ENCODE measurements around the gene HRH3.

HRH3 gene

GRCh38 chr20:62239278-62239879 is 19.3 kb upstream of the HRH3 start:
- Histone ChIP-seq H3K4ac (ENCODE audit: low read depth, low read length) (no peak overlapping the region), H3K27me3 (ENCODE audit: insufficient read depth, low read length, poor library complexity) (no peaks in the 10 kb centered on the region), H3K36me3 (ENCODE audit: control insufficient read depth, insufficient read depth, low read length) (peaks cover 1% of the 10 kb centered on the region), H2BK120ac (ENCODE audit: low read depth, low read length) (no peak overlapping the region), H3K18ac (ENCODE audit: low read length) (no peak overlapping the region), H2AK5ac (ENCODE audit: low read length) (no peak overlapping the region), H4K5ac (ENCODE audit: low read length) (no peak overlapping the region), H4K8ac (ENCODE audit: low read depth, low read length) (no peak overlapping the region), H2BK5ac (ENCODE audit: low read length) (no peak overlapping the region), H3K4me2 (ENCODE audit: low read length) (peak overlapping the region; percentile 41), H3K4me3 (ENCODE audit: low read length) (peak overlapping the region; percentile 41), H3K79me1 (ENCODE audit: low read length) (peaks cover 18% of the 10 kb centered on the region), H3K23ac (ENCODE audit: low read length) (no peak overlapping the region), H3K56ac (ENCODE audit: low read length) (peak overlapping the region; percentile 89), H3K79me2 (ENCODE audit: control insufficient read depth, insufficient read depth, low read length) (peaks cover 23% of the 10 kb centered on the region), H3K27ac (ENCODE audit: low read depth, low read length) (no peak overlapping the region), H2BK15ac (replicated peaks; ENCODE audit: low read depth) (no peak overlapping the region), H3K4me1 (ENCODE audit: control insufficient read depth, low read depth, low read length) (no peaks in the 10 kb centered on the region), H3K9ac (ENCODE audit: low read length) (peak overlapping the region; percentile 86)
- WGBS (ENCODE audit: extremely low coverage, insufficient coverage, low lambda C conversion rate) = no CpG with 5 or more reads among the region's 23 CpGs
- no peak for DNase-seq

GRCh38 chr20:62238569-62239277 is 18.6 kb upstream of the HRH3 start:
- no peak overlapping the region for H3K4ac ChIP-seq (ENCODE audit: low read depth, low read length)
- H2BK5ac ChIP-seq (ENCODE audit: low read length) = no peak overlapping the region
- no peaks in the 10 kb centered on the region for H3K4me1 ChIP-seq (ENCODE audit: control insufficient read depth, low read depth, low read length)
- H3K27me3 ChIP-seq (ENCODE audit: insufficient read depth, low read length, poor library complexity) = no peaks in the 10 kb centered on the region
- peak overlapping the region; percentile 39 for H3K18ac ChIP-seq (ENCODE audit: low read length)
- peak overlapping the region; percentile 86 for H3K9ac ChIP-seq (ENCODE audit: low read length)
- peaks cover 16% of the 10 kb centered on the region for H3K79me1 ChIP-seq (ENCODE audit: low read length)
- no peak overlapping the region for H4K8ac ChIP-seq (ENCODE audit: low read depth, low read length)
- peak overlapping the region; percentile 41 for H3K4me3 ChIP-seq (ENCODE audit: low read length)
- H2BK120ac ChIP-seq (ENCODE audit: low read depth, low read length) = no peak overlapping the region
- H3K79me2 ChIP-seq (ENCODE audit: control insufficient read depth, insufficient read depth, low read length) = peaks cover 20% of the 10 kb centered on the region
- H2AK5ac ChIP-seq (ENCODE audit: low read length) = no peak overlapping the region
- no peak overlapping the region for H3K27ac ChIP-seq (ENCODE audit: low read depth, low read length)
- no peak overlapping the region for H2BK15ac ChIP-seq (replicated peaks; ENCODE audit: low read depth)
- DNase-seq = no peak
- no peak overlapping the region for H4K5ac ChIP-seq (ENCODE audit: low read length)
- peak overlapping the region; percentile 89 for H3K56ac ChIP-seq (ENCODE audit: low read length)
- H3K23ac ChIP-seq (ENCODE audit: low read length) = no peak overlapping the region
- peak overlapping the region; percentile 41 for H3K4me2 ChIP-seq (ENCODE audit: low read length)
- peaks cover 1% of the 10 kb centered on the region for H3K36me3 ChIP-seq (ENCODE audit: control insufficient read depth, insufficient read depth, low read length)
- WGBS (ENCODE audit: extremely low coverage, insufficient coverage, low lambda C conversion rate) = no CpG with 5 or more reads among the region's 70 CpGs

GRCh38 chr20:62237801-62238568 is 17.9 kb upstream of the HRH3 start, which contains the start of gene OSBPL2:
TSS of gene OSBPL2 (plus strand) at chr20:62238521. CDS start at chr20:62256185, 17,664 bp downstream.
- no peak within 1 kb of the TSS for H2BK15ac ChIP-seq (replicated peaks; ENCODE audit: low read depth)
- DNase-seq = peak; percentile 99
- H2BK120ac ChIP-seq (ENCODE audit: low read depth, low read length) = no peak within 1 kb of the TSS
- H3K23ac ChIP-seq (ENCODE audit: low read length) = no peak within 1 kb of the TSS
- WGBS (ENCODE audit: extremely low coverage, insufficient coverage, low lambda C conversion rate) = no CpG with 5 or more reads among the region's 55 CpGs
- peak within 1 kb of the TSS; percentile 41 for H3K4me3 ChIP-seq (ENCODE audit: low read length)
- H3K56ac ChIP-seq (ENCODE audit: low read length) = peak within 1 kb of the TSS; percentile 89
- peaks cover 1% of the 10 kb centered on the region for H3K36me3 ChIP-seq (ENCODE audit: control insufficient read depth, insufficient read depth, low read length)
- peaks cover 20% of the 10 kb centered on the region for H3K79me2 ChIP-seq (ENCODE audit: control insufficient read depth, insufficient read depth, low read length)
- no peaks in the 10 kb centered on the region for H3K4me1 ChIP-seq (ENCODE audit: control insufficient read depth, low read depth, low read length)
- H3K4me2 ChIP-seq (ENCODE audit: low read length) = peak within 1 kb of the TSS; percentile 41
- H3K27me3 ChIP-seq (ENCODE audit: insufficient read depth, low read length, poor library complexity) = no peaks in the 10 kb centered on the region
- H3K18ac ChIP-seq (ENCODE audit: low read length) = peak within 1 kb of the TSS; percentile 39
- no peak within 1 kb of the TSS for H3K27ac ChIP-seq (ENCODE audit: low read depth, low read length)
- peaks cover 15% of the 10 kb centered on the region for H3K79me1 ChIP-seq (ENCODE audit: low read length)
- H4K8ac ChIP-seq (ENCODE audit: low read depth, low read length) = no peak within 1 kb of the TSS
- H4K5ac ChIP-seq (ENCODE audit: low read length) = no peak within 1 kb of the TSS
- no peak within 1 kb of the TSS for H2BK5ac ChIP-seq (ENCODE audit: low read length)
- peak within 1 kb of the TSS; percentile 86 for H3K9ac ChIP-seq (ENCODE audit: low read length)
- H3K4ac ChIP-seq (ENCODE audit: low read depth, low read length) = no peak within 1 kb of the TSS
- no peak within 1 kb of the TSS for H2AK5ac ChIP-seq (ENCODE audit: low read length)

- Histone ChIP-seq H3K79me1 (ENCODE audit: low read length) (peaks cover 13% of the 10 kb centered on the region), H3K56ac (ENCODE audit: low read length) (no peak overlapping the region), H3K4me2 (ENCODE audit: low read length) (no peak overlapping the region), H3K23ac (ENCODE audit: low read length) (no peak overlapping the region), H3K18ac (ENCODE audit: low read length) (no peak overlapping the region), H3K36me3 (ENCODE audit: control insufficient read depth, insufficient read depth, low read length) (no peaks in the 10 kb centered on the region), H2BK15ac (replicated peaks; ENCODE audit: low read depth) (no peak overlapping the region), H4K8ac (ENCODE audit: low read depth, low read length) (no peak overlapping the region), H3K27ac (ENCODE audit: low read depth, low read length) (no peak overlapping the region), H3K4me1 (ENCODE audit: control insufficient read depth, low read depth, low read length) (no peaks in the 10 kb centered on the region), H3K27me3 (ENCODE audit: insufficient read depth, low read length, poor library complexity) (no peaks in the 10 kb centered on the region), H2AK5ac (ENCODE audit: low read length) (no peak overlapping the region), H2BK120ac (ENCODE audit: low read depth, low read length) (no peak overlapping the region), H3K9ac (ENCODE audit: low read length) (no peak overlapping the region), H3K4me3 (ENCODE audit: low read length) (no peak overlapping the region), H2BK5ac (ENCODE audit: low read length) (no peak overlapping the region), H3K79me2 (ENCODE audit: control insufficient read depth, insufficient read depth, low read length) (peaks cover 20% of the 10 kb centered on the region), H3K4ac (ENCODE audit: low read depth, low read length) (no peak overlapping the region), H4K5ac (ENCODE audit: low read length) (no peak overlapping the region)
- DNase-seq = no peak
- no CpG with 5 or more reads among the region's 1 CpG for WGBS (ENCODE audit: extremely low coverage, insufficient coverage, low lambda C conversion rate)
These were observed 17.4 kb upstream of the HRH3 start for GRCh38 chr20:62237514-62237800.

GRCh38 chr20:62236766-62237513 is 16.9 kb upstream of the HRH3 start:
- no peak overlapping the region for H4K5ac ChIP-seq (ENCODE audit: low read length)
- no peak overlapping the region for H3K9ac ChIP-seq (ENCODE audit: low read length)
- H3K4me3 ChIP-seq (ENCODE audit: low read length) = no peak overlapping the region
- no peak overlapping the region for H2BK120ac ChIP-seq (ENCODE audit: low read depth, low read length)
- no peaks in the 10 kb centered on the region for H3K27me3 ChIP-seq (ENCODE audit: insufficient read depth, low read length, poor library complexity)
- H3K4me1 ChIP-seq (ENCODE audit: control insufficient read depth, low read depth, low read length) = no peaks in the 10 kb centered on the region
- H3K23ac ChIP-seq (ENCODE audit: low read length) = no peak overlapping the region
- H3K79me2 ChIP-seq (ENCODE audit: control insufficient read depth, insufficient read depth, low read length) = peaks cover 15% of the 10 kb centered on the region
- no peak overlapping the region for H3K27ac ChIP-seq (ENCODE audit: low read depth, low read length)
- H3K18ac ChIP-seq (ENCODE audit: low read length) = no peak overlapping the region
- peaks cover 9% of the 10 kb centered on the region for H3K79me1 ChIP-seq (ENCODE audit: low read length)
- H4K8ac ChIP-seq (ENCODE audit: low read depth, low read length) = no peak overlapping the region
- no CpG with 5 or more reads among the region's 28 CpGs for WGBS (ENCODE audit: extremely low coverage, insufficient coverage, low lambda C conversion rate)
- H3K4me2 ChIP-seq (ENCODE audit: low read length) = no peak overlapping the region
- no peak overlapping the region for H2BK15ac ChIP-seq (replicated peaks; ENCODE audit: low read depth)
- H3K36me3 ChIP-seq (ENCODE audit: control insufficient read depth, insufficient read depth, low read length) = no peaks in the 10 kb centered on the region
- H3K56ac ChIP-seq (ENCODE audit: low read length) = no peak overlapping the region
- no peak overlapping the region for H2AK5ac ChIP-seq (ENCODE audit: low read length)
- H3K4ac ChIP-seq (ENCODE audit: low read depth, low read length) = no peak overlapping the region
- H2BK5ac ChIP-seq (ENCODE audit: low read length) = no peak overlapping the region
- peak; percentile 82 for DNase-seq
